Activated CD8-positive, alpha-beta memory T cell treated with anti-CD3 and anti-CD28 coated beads for 36 hours (primary cell): ENCODE data around the gene HOXB5. TPM values are rescaled to one million over a fixed set of nuclear protein-coding genes. Genes with fewer than 3 reads are reported as not detected.

Source experiments
- CTCF ChIA-PET: fragments of 350-600 bp; sonication (Branson Sonifier 250); formaldehyde crosslinking; loops from one replicate; lab custom pipeline; 2021; ENCODE audit warnings: antibody characterized with exemption; lab: Charles Lee
- POLR2A ChIA-PET: fragments of 350-600 bp; sonication (Branson Sonifier 250); formaldehyde crosslinking; loops from one replicate; lab custom pipeline; 2021; ENCODE audit warnings: antibody characterized with exemption; lab: Charles Lee
- total RNA-seq, 2 experiments: library from RNA; stranded (reverse); gene quantifications; one replicate each; pipeline ENCODE4 v1.2.3, GENCODE V29; 2021

The HOXB5 gene
- total RNA-seq, 2 experiments from 2014 or later, result not detected

- CTCF ChIA-PET, result interaction anchor here (0.6 to 1.0 kb wide), 2 partner anchors 10 to 46 kb away, joined by 3 read pairs; no protein-coding TSS in a partner anchor
- POLR2A ChIA-PET, result interaction anchor here (0.6 to 0.9 kb wide), 2 partner anchors 30 to 36 kb away, joined by 3 read pairs; no protein-coding TSS in a partner anchor
Observed at GRCh38 chr17:48541577-48542113, 51.9 kb downstream of the HOXB5 start.

Other genes with a start within 250 kb of the HOXB5 start
- 10 to 100 TPM; 52.8 to 53.2 TPM for gene SKAP1, start 163.6 kb downstream of the HOXB5 start, total RNA-seq
- gene HOXB1, start 62.8 kb downstream of the HOXB5 start, total RNA-seq, result not detected
- gene HOXB2, start 48.7 kb downstream of the HOXB5 start, total RNA-seq, result 10 to 100 TPM; 13.0 to 13.4 TPM
- gene HOXB4, start 15.4 kb downstream of the HOXB5 start, total RNA-seq, result 1 to 10 TPM; 3.3 to 3.8 TPM
- gene HOXB3, start 3.5 kb downstream of the HOXB5 start, total RNA-seq, result 1 to 10 TPM; 3.0 to 3.5 TPM
- gene HOXB6, start 11.2 kb upstream of the HOXB5 start, total RNA-seq, result under 1 TPM; 0.25 to 0.48 TPM
- gene HOXB7, start 17.2 kb upstream of the HOXB5 start, total RNA-seq, result under 1 TPM; 0.59 to 0.73 TPM
- gene HOXB8, start 21.5 kb upstream of the HOXB5 start, total RNA-seq, result under 1 TPM in 1 of 2 experiments, not detected in 1; 0.19 TPM
- 1 to 10 TPM; 5.1 to 5.5 TPM for gene HOXB9, start 32.6 kb upstream of the HOXB5 start, total RNA-seq
- gene PRAC1, start 128.7 kb upstream of the HOXB5 start, total RNA-seq, result not detected
- not detected for gene PRAC2, start 129.4 kb upstream of the HOXB5 start, total RNA-seq
- gene HOXB13, start 135.0 kb upstream of the HOXB5 start, total RNA-seq, result not detected
- not detected for gene TTLL6, start 223.4 kb upstream of the HOXB5 start, total RNA-seq
- gene CALCOCO2, start 237.3 kb upstream of the HOXB5 start, total RNA-seq, result 10 to 100 TPM; 68.4 to 83.8 TPM